Memory B cell (primary cell): ENCODE results near the gene RAB19.
"Not testable (repeated sequence)": the region's sequence is repeated elsewhere in the genome, so short reads cannot be mapped to it uniquely, and the experiment has no call there.

Experiments used
- ATAC-seq: fragments of 150-1000 bp; cut with Tn5 transposase; 2 replicates; pipeline ENCODE4 v1.10.0; 2021; ENCODE audit warnings: low read depth, mild to moderate bottlenecking, moderate library complexity
- DNase-seq, 2 donors: peaks; one replicate each; pipeline ENCODE4 v3.0.0; 2022; ENCODE audit warnings: low spot score in 2 of 2
- H3K27ac Mint-ChIP-seq: one replicate; pipeline ENCODE4 v1.8.0; 2022; ENCODE audit warnings: mild to moderate bottlenecking, moderate library complexity, mixed read lengths
- H3K27me3 Mint-ChIP-seq: one replicate; pipeline ENCODE4 v1.8.0; 2022; ENCODE audit warnings: mixed read lengths
- H3K36me3 Mint-ChIP-seq: one replicate; pipeline ENCODE4 v1.8.0; 2022; ENCODE audit warnings: mild to moderate bottlenecking, mixed read lengths
- H3K4me1 Mint-ChIP-seq: one replicate; pipeline ENCODE4 v1.8.0; 2022; ENCODE audit warnings: mixed read lengths
- H3K4me3 Mint-ChIP-seq: one replicate; pipeline ENCODE4 v1.8.0; 2022; ENCODE audit warnings: mild to moderate bottlenecking, moderate library complexity, mixed read lengths
- H3K9me3 Mint-ChIP-seq: one replicate; pipeline ENCODE4 v1.8.0; 2022; ENCODE audit warnings: mixed read lengths

Gene RAB19

DNA sequence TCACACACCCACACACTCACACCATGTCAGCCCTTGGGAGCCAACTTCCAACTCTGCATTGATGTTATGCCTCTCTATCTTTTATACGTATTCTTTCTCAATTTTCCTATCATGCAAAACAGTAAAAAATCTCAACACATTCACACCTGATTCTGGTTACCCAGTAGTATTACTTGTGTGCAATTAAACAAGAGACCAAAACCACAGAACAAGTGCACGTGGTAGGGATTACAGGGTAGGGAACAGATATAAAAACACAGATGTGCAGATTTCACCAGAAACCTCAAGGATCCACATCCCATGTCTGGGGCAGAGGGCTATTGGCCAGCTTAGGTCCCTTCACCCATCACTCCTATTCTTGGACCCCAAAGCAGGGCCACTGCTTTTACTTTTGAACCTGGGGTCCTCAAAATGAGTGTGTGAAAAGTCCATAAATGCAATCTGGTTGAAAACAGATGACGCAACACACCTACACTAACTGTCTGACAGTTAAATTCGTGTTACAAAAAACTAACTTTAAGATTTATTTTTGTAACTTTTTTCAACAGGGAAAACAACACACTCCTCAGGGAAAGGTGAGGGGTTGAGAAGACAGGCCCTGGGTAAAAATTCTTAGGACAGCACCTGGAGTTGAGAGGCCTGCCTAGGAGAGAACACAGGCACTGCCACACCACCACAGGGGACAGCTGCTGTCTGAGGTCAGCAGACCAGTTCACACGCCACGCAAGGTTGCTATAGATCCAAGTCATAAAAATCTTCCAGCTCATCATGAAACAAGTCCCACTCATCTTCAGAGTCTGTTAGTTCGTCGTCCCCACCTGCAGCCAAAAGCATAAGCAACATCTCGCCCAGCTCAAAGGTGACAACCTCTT, 50.2 kb downstream of the RAB19 start:
- H3K27me3 Mint-ChIP-seq, H3K9me3 Mint-ChIP-seq, H3K4me3 Mint-ChIP-seq, ATAC-seq, DNase-seq: not testable (repeated sequence)
- peak overlapping the region; percentile 81 for H3K27ac Mint-ChIP-seq
- H3K36me3 Mint-ChIP-seq = peaks cover 39% of the 10 kb centered on the region
- peaks cover 26% of the 10 kb centered on the region for H3K4me1 Mint-ChIP-seq

DNA sequence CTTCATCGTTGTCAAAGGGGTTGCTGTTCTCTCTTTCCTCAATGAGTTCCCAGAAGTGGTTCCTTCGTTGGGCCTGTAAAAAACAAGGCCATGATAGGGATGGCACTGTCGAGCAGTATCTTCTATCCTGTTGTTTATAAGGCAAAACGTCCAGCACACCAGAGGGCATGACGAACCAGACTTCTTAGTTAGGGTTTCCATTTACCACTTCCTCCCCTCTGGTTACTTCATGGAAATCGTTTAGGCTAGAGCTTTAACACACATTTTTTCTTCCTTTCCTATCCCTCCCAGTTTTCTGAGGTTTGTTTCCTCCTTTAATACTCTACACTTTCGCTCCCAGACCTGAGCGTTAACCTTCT, 50.8 kb downstream of the RAB19 start:
- peak overlapping the region; percentile 81 for H3K27ac Mint-ChIP-seq
- DNase-seq = no peak
- H3K36me3 Mint-ChIP-seq = peaks cover 40% of the 10 kb centered on the region
- H3K27me3 Mint-ChIP-seq = no peaks in the 10 kb centered on the region
- ATAC-seq = no peak
- peaks cover 23% of the 10 kb centered on the region for H3K4me1 Mint-ChIP-seq
- H3K4me3 Mint-ChIP-seq = no peak overlapping the region
- H3K9me3 Mint-ChIP-seq = no peaks in the 10 kb centered on the region

DNA sequence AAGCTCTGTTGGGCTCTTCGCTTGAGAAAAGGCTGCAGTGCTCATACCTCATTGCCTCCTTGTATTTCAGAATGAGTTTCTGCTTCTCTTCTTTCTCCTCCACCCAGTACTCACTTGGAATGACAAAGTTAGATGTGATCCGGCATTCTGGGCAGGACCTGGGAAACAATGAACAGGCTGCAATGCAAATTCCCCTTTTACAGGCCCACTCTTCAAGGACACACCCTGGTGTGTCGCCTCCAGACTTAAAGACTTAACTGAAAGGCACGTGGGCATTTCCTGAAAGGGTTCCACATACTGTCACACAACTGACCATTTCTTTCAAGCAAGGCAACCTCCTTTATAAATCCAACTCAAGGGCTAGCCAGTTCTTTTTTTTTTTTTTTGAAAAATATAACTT, 51.9 kb downstream of the RAB19 start:
- Mint-ChIP-seq H3K36me3 (peaks cover 40% of the 10 kb centered on the region), H3K4me1 (peaks cover 20% of the 10 kb centered on the region), H3K4me3 (no peak overlapping the region), H3K9me3 (no peaks in the 10 kb centered on the region), H3K27me3 (no peaks in the 10 kb centered on the region), H3K27ac (peak overlapping the region; percentile 81)
- ATAC-seq (no peak), DNase-seq (no peak)

DNA sequence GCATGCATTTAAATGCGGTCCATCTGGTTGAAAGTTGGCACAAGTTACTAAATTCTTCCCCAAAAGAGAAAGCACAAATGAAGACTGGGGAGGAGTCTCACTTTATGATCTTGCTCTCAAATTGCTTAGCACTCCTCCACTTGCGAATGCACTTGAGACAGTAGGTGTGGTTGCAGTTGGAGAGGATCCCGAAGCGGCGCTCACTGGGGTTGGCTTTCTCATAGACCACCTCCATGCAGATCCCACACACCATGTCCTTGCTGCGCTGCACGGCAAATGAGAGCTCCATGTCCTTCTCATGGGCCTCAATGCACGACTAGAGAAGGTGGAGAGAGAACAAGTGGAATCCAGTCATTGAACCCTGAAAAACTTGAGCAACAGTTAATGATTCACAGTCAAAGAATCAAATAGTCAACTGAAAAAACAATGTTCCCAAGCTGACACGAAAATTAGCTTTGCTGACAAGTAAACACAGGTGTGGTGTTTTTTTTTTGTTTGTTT, 52.7 kb downstream of the RAB19 start:
- no peak overlapping the region for H3K4me3 Mint-ChIP-seq
- H3K36me3 Mint-ChIP-seq = peaks cover 44% of the 10 kb centered on the region
- DNase-seq (no peak), ATAC-seq (no peak)
- H3K4me1 Mint-ChIP-seq = peaks cover 19% of the 10 kb centered on the region
- no peaks in the 10 kb centered on the region for H3K27me3 Mint-ChIP-seq
- H3K27ac Mint-ChIP-seq = no peak overlapping the region
- H3K9me3 Mint-ChIP-seq = no peaks in the 10 kb centered on the region

DNA sequence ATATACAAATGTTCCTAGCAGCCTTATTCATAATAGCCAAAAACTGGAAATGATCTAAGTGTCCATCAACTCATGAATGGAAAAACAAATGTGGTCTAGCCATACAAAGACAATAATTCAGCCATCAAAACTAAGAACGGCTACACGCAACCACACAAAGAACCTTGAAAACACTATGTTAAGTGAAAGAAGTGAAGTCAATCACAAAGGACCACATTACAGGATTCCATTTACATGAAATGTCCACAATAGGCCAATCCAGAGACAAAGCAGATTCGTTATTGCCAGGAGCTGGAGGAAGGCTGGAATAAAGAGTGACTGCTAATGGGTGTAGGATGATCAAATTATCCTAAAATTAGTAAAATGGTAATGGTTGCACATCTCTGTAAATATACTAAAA, 54.3 kb downstream of the RAB19 start:
- H3K27ac Mint-ChIP-seq = no peak overlapping the region
- no peak overlapping the region for H3K4me3 Mint-ChIP-seq
- H3K36me3 Mint-ChIP-seq = peaks cover 39% of the 10 kb centered on the region
- DNase-seq (no peak), ATAC-seq (no peak)
- H3K9me3 Mint-ChIP-seq = no peaks in the 10 kb centered on the region
- no peaks in the 10 kb centered on the region for H3K27me3 Mint-ChIP-seq
- peaks cover 16% of the 10 kb centered on the region for H3K4me1 Mint-ChIP-seq

DNA sequence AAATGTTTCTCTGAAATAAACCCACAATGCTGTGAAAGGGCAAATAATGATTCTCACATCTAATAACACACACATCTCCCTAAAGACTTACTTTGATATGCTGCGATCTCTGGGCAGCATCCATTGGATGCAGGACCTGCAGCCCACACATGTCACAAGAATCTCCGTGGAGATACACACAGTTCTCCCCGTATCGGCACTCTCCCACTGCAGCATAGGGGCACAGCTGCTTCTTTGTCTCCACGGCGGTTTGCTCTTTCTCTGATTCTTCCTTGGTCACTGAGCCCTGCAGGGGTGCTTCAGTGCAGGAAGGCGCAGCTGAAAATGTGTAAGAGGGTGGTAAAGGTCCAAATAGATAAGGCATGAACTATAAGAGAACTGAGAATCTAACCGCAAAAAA, 55.1 kb downstream of the RAB19 start:
- H3K36me3 Mint-ChIP-seq = peaks cover 35% of the 10 kb centered on the region
- no peaks in the 10 kb centered on the region for H3K27me3 Mint-ChIP-seq
- H3K4me1 Mint-ChIP-seq = peaks cover 13% of the 10 kb centered on the region
- no peaks in the 10 kb centered on the region for H3K9me3 Mint-ChIP-seq
- ATAC-seq (no peak), DNase-seq (no peak)
- no peak overlapping the region for H3K27ac Mint-ChIP-seq
- H3K4me3 Mint-ChIP-seq = no peak overlapping the region

DNA sequence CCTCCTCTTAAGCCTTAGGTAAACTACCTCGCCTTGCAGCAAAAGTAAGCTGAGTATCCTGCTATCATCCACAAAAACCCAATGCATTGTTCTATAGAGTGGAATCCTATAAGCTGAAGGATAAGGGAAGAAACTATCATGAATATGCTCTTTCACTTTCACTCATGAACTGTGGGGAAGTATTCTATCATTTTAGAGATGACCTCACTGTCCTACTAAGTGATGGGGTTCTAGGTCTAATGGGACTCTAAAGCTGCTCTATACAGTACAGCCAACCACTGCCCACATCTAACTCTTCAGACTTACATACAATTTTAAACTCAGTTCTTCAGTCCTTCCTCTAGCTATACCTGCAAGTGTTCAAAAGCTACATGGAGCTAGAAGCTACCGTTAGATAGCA, 59.3 kb downstream of the RAB19 start:
- peaks cover 7% of the 10 kb centered on the region for H3K4me1 Mint-ChIP-seq
- no peak overlapping the region for H3K27ac Mint-ChIP-seq
- H3K4me3 Mint-ChIP-seq = no peak overlapping the region
- H3K36me3 Mint-ChIP-seq = peaks cover 22% of the 10 kb centered on the region
- H3K27me3 Mint-ChIP-seq = no peaks in the 10 kb centered on the region
- DNase-seq (no peak), ATAC-seq (no peak)
- no peaks in the 10 kb centered on the region for H3K9me3 Mint-ChIP-seq

DNA sequence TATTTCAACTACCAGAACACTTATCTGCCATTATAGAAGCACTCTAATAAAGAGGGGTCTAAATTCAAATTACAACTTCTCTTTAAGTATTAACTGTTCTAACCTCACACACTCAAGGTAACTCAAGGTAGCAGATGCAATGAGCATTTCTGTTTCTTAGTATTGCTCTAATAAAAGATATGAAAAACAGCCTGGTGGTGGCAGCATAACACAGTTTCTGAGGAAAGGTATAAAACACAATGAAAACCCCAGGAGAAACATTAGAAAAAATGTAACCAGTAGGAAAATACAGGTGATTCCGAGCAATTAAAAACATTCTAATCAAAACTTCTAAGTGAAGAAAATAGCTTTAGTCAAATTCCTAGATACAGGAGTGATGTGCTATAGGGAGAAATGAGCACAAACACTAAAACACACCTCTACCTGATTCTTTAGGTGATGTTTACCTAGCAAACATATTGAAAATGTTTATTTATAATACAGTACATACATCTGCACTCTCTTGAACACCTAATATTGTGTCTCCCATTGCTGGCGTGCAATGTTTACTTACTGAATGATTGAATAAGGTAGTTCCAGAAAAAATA, 72.0 kb downstream of the RAB19 start:
- H3K27me3 Mint-ChIP-seq = no peaks in the 10 kb centered on the region
- H3K4me3 Mint-ChIP-seq = peak overlapping the region; percentile 56
- H3K27ac Mint-ChIP-seq = peak overlapping the region; percentile 58
- ATAC-seq (no peak), DNase-seq (peak; percentile 34 to 57)
- H3K4me1 Mint-ChIP-seq = peaks cover 16% of the 10 kb centered on the region
- H3K36me3 Mint-ChIP-seq = peaks cover 7% of the 10 kb centered on the region
- H3K9me3 Mint-ChIP-seq = no peaks in the 10 kb centered on the region

DNA sequence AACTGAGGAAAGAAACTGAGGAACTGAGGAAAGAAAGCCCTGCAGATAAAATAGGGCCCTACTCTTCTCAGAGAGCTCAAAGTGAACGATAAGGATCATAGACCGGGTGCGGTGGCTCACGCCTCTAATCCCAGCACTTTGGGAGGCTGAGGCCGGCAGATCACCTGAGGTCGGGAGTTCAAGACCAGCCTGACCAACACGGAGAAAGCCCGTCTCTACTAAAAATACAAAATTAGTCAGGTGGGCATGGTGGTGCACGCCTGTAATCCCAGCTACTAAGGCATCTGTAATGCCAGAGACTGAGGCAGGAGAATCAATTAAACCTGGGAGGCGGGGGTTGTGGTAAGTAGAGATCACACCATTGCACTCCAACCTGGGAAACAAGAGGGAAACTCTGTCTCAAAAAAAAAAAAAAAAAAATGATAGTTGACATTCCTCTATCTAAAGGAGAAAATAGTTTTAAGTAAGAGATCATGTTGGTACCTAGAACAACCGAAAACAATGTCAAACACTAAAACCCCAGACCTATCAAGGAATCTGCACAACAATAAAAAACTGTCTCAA, 72.9 kb downstream of the RAB19 start:
- H3K4me3 Mint-ChIP-seq = peak overlapping the region; percentile 100
- H3K4me1 Mint-ChIP-seq = peaks cover 16% of the 10 kb centered on the region
- H3K36me3 Mint-ChIP-seq = peaks cover 4% of the 10 kb centered on the region
- H3K9me3 Mint-ChIP-seq = no peaks in the 10 kb centered on the region
- DNase-seq = no peak
- no peak for ATAC-seq
- no peaks in the 10 kb centered on the region for H3K27me3 Mint-ChIP-seq
- H3K27ac Mint-ChIP-seq = peak overlapping the region; percentile 95
